ENCODE data around the gene SORCS3. TPM values are rescaled to one million over a fixed set of nuclear protein-coding genes. Genes with fewer than 3 reads are reported as not detected.

SORCS3 gene
- total and polyA plus RNA-seq, 4 donors = 0.93 TPM; not detected in 3

DNA sequence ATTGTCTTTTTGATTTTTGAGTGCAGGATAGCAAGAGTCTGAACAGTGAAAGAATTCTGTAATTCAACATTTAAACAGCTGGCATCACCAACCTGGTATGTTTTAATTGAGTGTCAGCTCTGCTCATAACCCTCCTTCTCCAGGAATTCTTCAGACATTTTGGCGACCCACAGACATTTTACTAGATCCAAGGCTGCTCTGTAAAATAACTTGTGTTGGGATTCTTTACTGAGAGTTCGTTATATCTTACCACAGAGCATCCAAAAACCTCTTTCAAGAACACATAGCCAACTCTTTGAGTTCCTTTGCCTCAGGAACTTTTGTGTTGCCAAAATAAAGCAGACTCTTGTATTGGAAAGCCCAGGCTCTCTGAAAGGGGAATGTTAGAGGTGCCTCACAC, 27.7 kb upstream of the SORCS3 start:
- H3K27ac ChIP-seq (ENCODE audit: low read depth in 1 of 2, low read length in 2 of 2) = no peak overlapping the region
- no peak overlapping the region for H3K4me3 ChIP-seq (ENCODE audit: low read depth in 1 of 3, low read length in 3 of 3)
- TF ChIP-seq, protein P1, sequence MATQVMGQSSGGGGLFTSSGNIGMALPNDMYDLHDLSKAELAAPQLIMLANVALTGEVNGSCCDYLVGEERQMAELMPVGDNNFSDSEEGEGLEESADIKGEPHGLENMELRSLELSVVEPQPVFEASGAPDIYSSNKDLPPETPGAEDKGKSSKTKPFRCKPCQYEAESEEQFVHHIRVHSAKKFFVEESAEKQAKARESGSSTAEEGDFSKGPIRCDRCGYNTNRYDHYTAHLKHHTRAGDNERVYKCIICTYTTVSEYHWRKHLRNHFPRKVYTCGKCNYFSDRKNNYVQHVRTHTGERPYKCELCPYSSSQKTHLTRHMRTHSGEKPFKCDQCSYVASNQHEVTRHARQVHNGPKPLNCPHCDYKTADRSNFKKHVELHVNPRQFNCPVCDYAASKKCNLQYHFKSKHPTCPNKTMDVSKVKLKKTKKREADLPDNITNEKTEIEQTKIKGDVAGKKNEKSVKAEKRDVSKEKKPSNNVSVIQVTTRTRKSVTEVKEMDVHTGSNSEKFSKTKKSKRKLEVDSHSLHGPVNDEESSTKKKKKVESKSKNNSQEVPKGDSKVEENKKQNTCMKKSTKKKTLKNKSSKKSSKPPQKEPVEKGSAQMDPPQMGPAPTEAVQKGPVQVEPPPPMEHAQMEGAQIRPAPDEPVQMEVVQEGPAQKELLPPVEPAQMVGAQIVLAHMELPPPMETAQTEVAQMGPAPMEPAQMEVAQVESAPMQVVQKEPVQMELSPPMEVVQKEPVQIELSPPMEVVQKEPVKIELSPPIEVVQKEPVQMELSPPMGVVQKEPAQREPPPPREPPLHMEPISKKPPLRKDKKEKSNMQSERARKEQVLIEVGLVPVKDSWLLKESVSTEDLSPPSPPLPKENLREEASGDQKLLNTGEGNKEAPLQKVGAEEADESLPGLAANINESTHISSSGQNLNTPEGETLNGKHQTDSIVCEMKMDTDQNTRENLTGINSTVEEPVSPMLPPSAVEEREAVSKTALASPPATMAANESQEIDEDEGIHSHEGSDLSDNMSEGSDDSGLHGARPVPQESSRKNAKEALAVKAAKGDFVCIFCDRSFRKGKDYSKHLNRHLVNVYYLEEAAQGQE (IDR thresholded peaks at IDR 0.05) = no peak
- TF ChIP-seq HNF4A (conservative IDR thresholded peaks at IDR 0.05) (no peak), SP1 (IDR thresholded peaks at IDR 0.05) (no peak), NR2F2 (IDR thresholded peaks at IDR 0.05) (no peak), RXRA (IDR thresholded peaks at IDR 0.05) (no peak), JUND (IDR thresholded peaks at IDR 0.05) (no peak), GABPA (IDR thresholded peaks at IDR 0.05 in 1 of 2, conservative IDR thresholded peaks at IDR 0.05 in 1 of 2) (no peak), EGR1 (IDR thresholded peaks at IDR 0.05; ENCODE audit: low read depth in 2 of 2) (no peak), TAF1 (conservative IDR thresholded peaks at IDR 0.05) (no peak), HNF4G (IDR thresholded peaks at IDR 0.05) (no peak), FOXA2 (IDR thresholded peaks at IDR 0.05) (no peak), FOXA1 (IDR thresholded peaks at IDR 0.05) (no peak), RAD21 (IDR thresholded peaks at IDR 0.05) (no peak), YY1 (IDR thresholded peaks at IDR 0.05) (no peak)
- TF ChIP-seq, protein P2, sequence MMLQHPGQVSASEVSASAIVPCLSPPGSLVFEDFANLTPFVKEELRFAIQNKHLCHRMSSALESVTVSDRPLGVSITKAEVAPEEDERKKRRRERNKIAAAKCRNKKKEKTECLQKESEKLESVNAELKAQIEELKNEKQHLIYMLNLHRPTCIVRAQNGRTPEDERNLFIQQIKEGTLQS (IDR thresholded peaks at IDR 0.05) = no peak
- TF ChIP-seq, protein P3, sequence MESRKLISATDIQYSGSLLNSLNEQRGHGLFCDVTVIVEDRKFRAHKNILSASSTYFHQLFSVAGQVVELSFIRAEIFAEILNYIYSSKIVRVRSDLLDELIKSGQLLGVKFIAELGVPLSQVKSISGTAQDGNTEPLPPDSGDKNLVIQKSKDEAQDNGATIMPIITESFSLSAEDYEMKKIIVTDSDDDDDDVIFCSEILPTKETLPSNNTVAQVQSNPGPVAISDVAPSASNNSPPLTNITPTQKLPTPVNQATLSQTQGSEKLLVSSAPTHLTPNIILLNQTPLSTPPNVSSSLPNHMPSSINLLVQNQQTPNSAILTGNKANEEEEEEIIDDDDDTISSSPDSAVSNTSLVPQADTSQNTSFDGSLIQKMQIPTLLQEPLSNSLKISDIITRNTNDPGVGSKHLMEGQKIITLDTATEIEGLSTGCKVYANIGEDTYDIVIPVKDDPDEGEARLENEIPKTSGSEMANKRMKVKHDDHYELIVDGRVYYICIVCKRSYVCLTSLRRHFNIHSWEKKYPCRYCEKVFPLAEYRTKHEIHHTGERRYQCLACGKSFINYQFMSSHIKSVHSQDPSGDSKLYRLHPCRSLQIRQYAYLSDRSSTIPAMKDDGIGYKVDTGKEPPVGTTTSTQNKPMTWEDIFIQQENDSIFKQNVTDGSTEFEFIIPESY (IDR thresholded peaks at IDR 0.05) = no peak
- TF ChIP-seq, protein P4, sequence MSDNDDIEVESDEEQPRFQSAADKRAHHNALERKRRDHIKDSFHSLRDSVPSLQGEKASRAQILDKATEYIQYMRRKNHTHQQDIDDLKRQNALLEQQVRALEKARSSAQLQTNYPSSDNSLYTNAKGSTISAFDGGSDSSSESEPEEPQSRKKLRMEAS (IDR thresholded peaks at IDR 0.05) = no peak
- TF ChIP-seq, protein P5, sequence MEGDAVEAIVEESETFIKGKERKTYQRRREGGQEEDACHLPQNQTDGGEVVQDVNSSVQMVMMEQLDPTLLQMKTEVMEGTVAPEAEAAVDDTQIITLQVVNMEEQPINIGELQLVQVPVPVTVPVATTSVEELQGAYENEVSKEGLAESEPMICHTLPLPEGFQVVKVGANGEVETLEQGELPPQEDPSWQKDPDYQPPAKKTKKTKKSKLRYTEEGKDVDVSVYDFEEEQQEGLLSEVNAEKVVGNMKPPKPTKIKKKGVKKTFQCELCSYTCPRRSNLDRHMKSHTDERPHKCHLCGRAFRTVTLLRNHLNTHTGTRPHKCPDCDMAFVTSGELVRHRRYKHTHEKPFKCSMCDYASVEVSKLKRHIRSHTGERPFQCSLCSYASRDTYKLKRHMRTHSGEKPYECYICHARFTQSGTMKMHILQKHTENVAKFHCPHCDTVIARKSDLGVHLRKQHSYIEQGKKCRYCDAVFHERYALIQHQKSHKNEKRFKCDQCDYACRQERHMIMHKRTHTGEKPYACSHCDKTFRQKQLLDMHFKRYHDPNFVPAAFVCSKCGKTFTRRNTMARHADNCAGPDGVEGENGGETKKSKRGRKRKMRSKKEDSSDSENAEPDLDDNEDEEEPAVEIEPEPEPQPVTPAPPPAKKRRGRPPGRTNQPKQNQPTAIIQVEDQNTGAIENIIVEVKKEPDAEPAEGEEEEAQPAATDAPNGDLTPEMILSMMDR (IDR thresholded peaks at IDR 0.05; ENCODE audit: low read depth, low read length, missing input control) = no peak
- no peak for DNase-seq (ENCODE audit: low spot score)
- H3K4me1 ChIP-seq (ENCODE audit: control insufficient read depth in 4 of 4, insufficient read depth in 4 of 4, low read length in 3 of 4) = no peaks in the 10 kb centered on the region
- H3K9ac ChIP-seq (ENCODE audit: low read depth in 1 of 2, low read length in 2 of 2) = no peak overlapping the region
- no peaks in the 10 kb centered on the region for H3K36me3 ChIP-seq (ENCODE audit: control insufficient read depth in 4 of 4, insufficient read depth in 3 of 4, low read depth in 1 of 4, low read length in 3 of 4)
- peaks cover 0 to 3% (median 1%) of the 10 kb centered on the region in 4 donors for H3K9me3 ChIP-seq (ENCODE audit: control insufficient read depth in 4 of 4, low read length in 3 of 4)
- H3K27me3 ChIP-seq (ENCODE audit: control insufficient read depth in 4 of 4, insufficient read depth in 4 of 4, low read length in 3 of 4) = peaks cover 0 to 2% (median 0%) of the 10 kb centered on the region in 4 donors
- 80% methylated on average over 2 of the region's 2 CpGs for WGBS
